ENCODE data around the gene TMEM82.

The TMEM82 gene

GRCh38 chr1:15786581-15786980 is 44.3 kb downstream of the TMEM82 start:
- no peak for DNase-seq (ENCODE audit: low read depth in 2 of 2)

DNA sequence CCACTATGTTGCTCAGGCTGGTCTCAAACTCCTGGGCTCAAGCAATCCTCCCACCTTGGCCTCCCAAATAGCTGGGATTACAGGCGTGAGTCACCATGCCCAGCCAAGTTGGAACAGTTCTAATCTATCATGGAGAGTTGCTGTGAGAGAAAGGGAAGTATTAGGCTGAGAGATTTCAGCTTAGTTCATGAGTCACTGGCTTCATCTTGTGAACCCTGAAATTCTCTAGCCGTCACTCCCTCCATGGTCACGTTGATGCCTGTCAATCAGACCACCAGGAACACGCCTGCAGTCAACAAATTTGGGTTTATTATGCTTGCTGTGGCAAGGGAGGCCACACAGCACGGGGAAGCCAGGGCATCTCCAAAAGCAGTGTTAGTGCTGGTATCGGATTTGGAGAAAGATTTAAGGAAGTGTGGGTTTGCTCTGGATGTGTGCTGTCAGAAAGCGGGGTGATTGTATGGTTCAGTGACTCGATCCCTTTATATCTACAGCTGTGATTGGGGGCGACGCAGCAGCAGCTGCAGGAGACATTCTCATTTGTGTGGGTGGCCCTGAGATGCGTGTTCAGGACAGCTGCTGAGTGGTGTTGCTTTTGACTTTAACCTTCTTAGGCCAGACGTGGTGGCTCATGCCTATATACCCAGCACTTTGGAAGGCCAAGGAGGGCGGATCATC is 46.5 kb downstream of the TMEM82 start:
- DNase-seq (ENCODE audit: low read depth in 2 of 2) = no peak

DNA sequence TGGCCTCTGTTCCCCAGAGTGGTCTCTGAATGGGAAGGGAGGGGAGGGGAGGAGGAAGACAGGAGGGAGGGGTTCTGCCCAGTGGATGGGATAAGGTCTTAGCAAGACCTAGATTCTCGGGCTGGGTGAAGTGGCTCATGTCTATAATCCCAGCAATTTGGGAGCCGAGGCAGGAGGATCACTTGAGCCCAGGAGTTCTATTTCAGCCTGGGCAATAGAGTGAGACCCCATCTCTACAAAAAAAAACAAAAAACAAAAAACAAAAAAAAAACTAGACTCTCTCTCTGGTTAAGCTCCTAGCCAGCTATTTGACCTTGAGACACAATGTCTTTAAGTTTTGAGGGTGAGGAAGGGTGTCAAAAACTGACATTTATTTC is 53.8 kb downstream of the TMEM82 start:
- no peak for DNase-seq (ENCODE audit: low read depth in 2 of 2)
